NCI-H510A (cell line): ENCODE data around the gene EVI2B.
"Not testable (repeated sequence)": the region's sequence is repeated elsewhere in the genome, so short reads cannot be mapped to it uniquely, and the experiment has no call there.

Experiments
- DNase-seq: peaks from one replicate; lab custom pipeline; 2025; lab: John Stamatoyannopoulos, UW

The EVI2B gene

GRCh38 chr17:31313982-31314781 is at the start of gene EVI2B:
EVI2B (minus strand) TSS chr17:31314054; CDS start chr17:31305609, 8,445 bp downstream.
- DNase-seq = no peak

- DNase-seq = peak; percentile 24
Measured at GRCh38 chr17:31357839-31358394, 44.1 kb upstream of the EVI2B start.

GRCh38 chr17:31357091-31357490 is 43.2 kb upstream of the EVI2B start:
- no peak for DNase-seq

GRCh38 chr17:31355935-31356334 is 42.1 kb upstream of the EVI2B start:
- no peak for DNase-seq

- DNase-seq = no peak
Measured at GRCh38 chr17:31349454-31349853, 35.6 kb upstream of the EVI2B start.

GRCh38 chr17:31345191-31345747 is 31.4 kb upstream of the EVI2B start:
- DNase-seq = not testable (repeated sequence)

GRCh38 chr17:31339906-31340661 is 26.2 kb upstream of the EVI2B start:
- no peak for DNase-seq

- no peak for DNase-seq
Measured at GRCh38 chr17:31329221-31329620, 15.4 kb upstream of the EVI2B start.

GRCh38 chr17:31328160-31328535 is 14.3 kb upstream of the EVI2B start:
- DNase-seq = no peak

GRCh38 chr17:31327534-31328159 is 13.8 kb upstream of the EVI2B start:
- DNase-seq = no peak

- no peak for DNase-seq
Measured at GRCh38 chr17:31323551-31323950, 9.7 kb upstream of the EVI2B start.

GRCh38 chr17:31321966-31322365 is 8.1 kb upstream of the EVI2B start:
- DNase-seq = no peak

GRCh38 chr17:31321481-31321880 is 7.6 kb upstream of the EVI2B start, which contains the start of gene EVI2A:
EVI2A (minus strand) TSS chr17:31321622; CDS start chr17:31319013, 2,609 bp downstream.
- DNase-seq = no peak

- no peak for DNase-seq
Measured at GRCh38 chr17:31320791-31321190, 6.9 kb upstream of the EVI2B start.

- DNase-seq = no peak
Measured at GRCh38 chr17:31320241-31320640, 6.4 kb upstream of the EVI2B start.

- DNase-seq = no peak
Measured at GRCh38 chr17:31318851-31319661, 5.2 kb upstream of the EVI2B start.

- DNase-seq = no peak
Measured at GRCh38 chr17:31318298-31318801, 4.5 kb upstream of the EVI2B start.

GRCh38 chr17:31314782-31315100 is 887 bp upstream of the EVI2B start:
- no peak for DNase-seq

GRCh38 chr17:31312223-31312622 is 1.6 kb downstream of the EVI2B start:
- DNase-seq = not testable (repeated sequence)

GRCh38 chr17:31311526-31311925 is 2.3 kb downstream of the EVI2B start:
- DNase-seq = no peak

GRCh38 chr17:31310886-31311285 is 3.0 kb downstream of the EVI2B start:
- DNase-seq = no peak
